Measurements from ENCODE around the gene ANK2.

Gene ANK2

GRCh38 chr4:113116414-113117357 is 67.2 kb downstream of the ANK2 start:
- 87 to 92% methylated on average over 11 to 13 of the region's 17 CpGs for WGBS, 2 experiments (ENCODE audit: insufficient coverage in 2 of 2)
- Histone ChIP-seq H3K9me3 (ENCODE audit: control insufficient read depth, low read length) (no peaks in the 10 kb centered on the region), H3K36me3 (ENCODE audit: control insufficient read depth, insufficient read depth, low read length) (no peaks in the 10 kb centered on the region), H3K27ac (ENCODE audit: low read depth, low read length, severe bottlenecking) (no peak overlapping the region), H3K4me3 (ENCODE audit: extremely low read depth, insufficient read depth, low read length, poor library complexity, severe bottlenecking) (no peak overlapping the region), H3K4me1 (ENCODE audit: control insufficient read depth, insufficient read depth, low read length, poor library complexity, severe bottlenecking) (peaks cover 6% of the 10 kb centered on the region)

GRCh38 chr4:113117358-113117702 is 67.9 kb downstream of the ANK2 start:
- Histone ChIP-seq H3K36me3 (ENCODE audit: control insufficient read depth, insufficient read depth, low read length) (no peaks in the 10 kb centered on the region), H3K4me1 (ENCODE audit: control insufficient read depth, insufficient read depth, low read length, poor library complexity, severe bottlenecking) (peaks cover 4% of the 10 kb centered on the region), H3K27ac (ENCODE audit: low read depth, low read length, severe bottlenecking) (no peak overlapping the region), H3K9me3 (ENCODE audit: control insufficient read depth, low read length) (no peaks in the 10 kb centered on the region), H3K4me3 (ENCODE audit: extremely low read depth, insufficient read depth, low read length, poor library complexity, severe bottlenecking) (no peak overlapping the region)
- WGBS, 2 experiments (ENCODE audit: insufficient coverage in 2 of 2), result 80 to 95% methylated on average over 1 to 3 of the region's 3 CpGs

GRCh38 chr4:113122066-113122465 is 72.6 kb downstream of the ANK2 start:
- H3K27ac ChIP-seq (ENCODE audit: low read depth, low read length, severe bottlenecking), result no peak overlapping the region
- peaks cover 3% of the 10 kb centered on the region for H3K4me1 ChIP-seq (ENCODE audit: control insufficient read depth, insufficient read depth, low read length, poor library complexity, severe bottlenecking)
- WGBS, 2 experiments (ENCODE audit: insufficient coverage in 2 of 2), result no CpG with 5 or more reads among the region's 1 CpG
- H3K36me3 ChIP-seq (ENCODE audit: control insufficient read depth, insufficient read depth, low read length), result no peaks in the 10 kb centered on the region
- no peaks in the 10 kb centered on the region for H3K9me3 ChIP-seq (ENCODE audit: control insufficient read depth, low read length)
- no peak overlapping the region for H3K4me3 ChIP-seq (ENCODE audit: extremely low read depth, insufficient read depth, low read length, poor library complexity, severe bottlenecking)

- Histone ChIP-seq H3K36me3 (ENCODE audit: control insufficient read depth, insufficient read depth, low read length) (no peaks in the 10 kb centered on the region), H3K27ac (ENCODE audit: low read depth, low read length, severe bottlenecking) (no peak overlapping the region), H3K9me3 (ENCODE audit: control insufficient read depth, low read length) (no peaks in the 10 kb centered on the region), H3K4me1 (ENCODE audit: control insufficient read depth, insufficient read depth, low read length, poor library complexity, severe bottlenecking) (peaks cover 3% of the 10 kb centered on the region), H3K4me3 (ENCODE audit: extremely low read depth, insufficient read depth, low read length, poor library complexity, severe bottlenecking) (no peak overlapping the region)
- WGBS, 2 experiments (ENCODE audit: insufficient coverage in 2 of 2), result 80% methylated on average over 1 of the region's 1 CpG; no CpG with 5 or more reads in 1 of the 2 experiments
Observed at GRCh38 chr4:113125418-113125817, 76.0 kb downstream of the ANK2 start.

GRCh38 chr4:113131136-113131535 is 81.7 kb downstream of the ANK2 start:
- H3K4me1 ChIP-seq (ENCODE audit: control insufficient read depth, insufficient read depth, low read length, poor library complexity, severe bottlenecking), result no peaks in the 10 kb centered on the region
- no peak overlapping the region for H3K4me3 ChIP-seq (ENCODE audit: extremely low read depth, insufficient read depth, low read length, poor library complexity, severe bottlenecking)
- H3K36me3 ChIP-seq (ENCODE audit: control insufficient read depth, insufficient read depth, low read length), result no peaks in the 10 kb centered on the region
- no peak overlapping the region for H3K27ac ChIP-seq (ENCODE audit: low read depth, low read length, severe bottlenecking)
- H3K9me3 ChIP-seq (ENCODE audit: control insufficient read depth, low read length), result no peaks in the 10 kb centered on the region

- H3K9me3 ChIP-seq (ENCODE audit: control insufficient read depth, low read length), result no peaks in the 10 kb centered on the region
- no peak overlapping the region for H3K4me3 ChIP-seq (ENCODE audit: extremely low read depth, insufficient read depth, low read length, poor library complexity, severe bottlenecking)
- no peak overlapping the region for H3K27ac ChIP-seq (ENCODE audit: low read depth, low read length, severe bottlenecking)
- no peaks in the 10 kb centered on the region for H3K36me3 ChIP-seq (ENCODE audit: control insufficient read depth, insufficient read depth, low read length)
- H3K4me1 ChIP-seq (ENCODE audit: control insufficient read depth, insufficient read depth, low read length, poor library complexity, severe bottlenecking), result no peaks in the 10 kb centered on the region
- no CpG with 5 or more reads among the region's 2 CpGs for WGBS, 2 experiments (ENCODE audit: insufficient coverage in 2 of 2)
Observed at GRCh38 chr4:113131621-113132020, 82.2 kb downstream of the ANK2 start.

GRCh38 chr4:113141901-113142346 is 92.5 kb downstream of the ANK2 start:
- H3K36me3 ChIP-seq (ENCODE audit: control insufficient read depth, insufficient read depth, low read length), result no peaks in the 10 kb centered on the region
- 60 to 89% methylated on average over 1 to 2 of the region's 3 CpGs for WGBS, 2 experiments (ENCODE audit: insufficient coverage in 2 of 2)
- H3K27ac ChIP-seq (ENCODE audit: low read depth, low read length, severe bottlenecking), result peak overlapping the region; percentile 48
- no peaks in the 10 kb centered on the region for H3K9me3 ChIP-seq (ENCODE audit: control insufficient read depth, low read length)
- no peak overlapping the region for H3K4me3 ChIP-seq (ENCODE audit: extremely low read depth, insufficient read depth, low read length, poor library complexity, severe bottlenecking)
- peaks cover 35% of the 10 kb centered on the region for H3K4me1 ChIP-seq (ENCODE audit: control insufficient read depth, insufficient read depth, low read length, poor library complexity, severe bottlenecking)

GRCh38 chr4:113142351-113142750 is 92.9 kb downstream of the ANK2 start:
- H3K9me3 ChIP-seq (ENCODE audit: control insufficient read depth, low read length), result no peaks in the 10 kb centered on the region
- no peak overlapping the region for H3K4me3 ChIP-seq (ENCODE audit: extremely low read depth, insufficient read depth, low read length, poor library complexity, severe bottlenecking)
- H3K27ac ChIP-seq (ENCODE audit: low read depth, low read length, severe bottlenecking), result peak overlapping the region; percentile 48
- H3K4me1 ChIP-seq (ENCODE audit: control insufficient read depth, insufficient read depth, low read length, poor library complexity, severe bottlenecking), result peaks cover 35% of the 10 kb centered on the region
- H3K36me3 ChIP-seq (ENCODE audit: control insufficient read depth, insufficient read depth, low read length), result no peaks in the 10 kb centered on the region
- WGBS, 2 experiments (ENCODE audit: insufficient coverage in 2 of 2), result 80 to 83% methylated on average over 1 to 3 of the region's 3 CpGs

GRCh38 chr4:113144091-113144490 is 94.6 kb downstream of the ANK2 start:
- H3K9me3 ChIP-seq (ENCODE audit: control insufficient read depth, low read length), result no peaks in the 10 kb centered on the region
- H3K4me3 ChIP-seq (ENCODE audit: extremely low read depth, insufficient read depth, low read length, poor library complexity, severe bottlenecking), result no peak overlapping the region
- peaks cover 35% of the 10 kb centered on the region for H3K4me1 ChIP-seq (ENCODE audit: control insufficient read depth, insufficient read depth, low read length, poor library complexity, severe bottlenecking)
- H3K36me3 ChIP-seq (ENCODE audit: control insufficient read depth, insufficient read depth, low read length), result no peaks in the 10 kb centered on the region
- no peak overlapping the region for H3K27ac ChIP-seq (ENCODE audit: low read depth, low read length, severe bottlenecking)
- WGBS, 2 experiments (ENCODE audit: insufficient coverage in 2 of 2), result 20% methylated on average over 1 of the region's 2 CpGs; no CpG with 5 or more reads in 1 of the 2 experiments

GRCh38 chr4:113145147-113145518 is 95.7 kb downstream of the ANK2 start:
- Histone ChIP-seq H3K27ac (ENCODE audit: low read depth, low read length, severe bottlenecking) (peak overlapping the region; percentile 62), H3K9me3 (ENCODE audit: control insufficient read depth, low read length) (no peaks in the 10 kb centered on the region), H3K4me1 (ENCODE audit: control insufficient read depth, insufficient read depth, low read length, poor library complexity, severe bottlenecking) (peaks cover 35% of the 10 kb centered on the region), H3K4me3 (ENCODE audit: extremely low read depth, insufficient read depth, low read length, poor library complexity, severe bottlenecking) (no peak overlapping the region), H3K36me3 (ENCODE audit: control insufficient read depth, insufficient read depth, low read length) (no peaks in the 10 kb centered on the region)
- WGBS, 2 experiments (ENCODE audit: insufficient coverage in 2 of 2), result no CpG with 5 or more reads among the region's 1 CpG

Measured in mesodermal cell (in vitro differentiated cells).